Effector CD4-positive, alpha-beta T cell (primary cell): ENCODE data around the gene BCLAF1.
"Not testable (repeated sequence)": the region's sequence is repeated elsewhere in the genome, so short reads cannot be mapped to it uniquely, and the experiment has no call there.

ENCODE experiments used
- DNase-seq: peaks from one replicate; pipeline ENCODE4 v3.0.0-alpha.2; 2020

The BCLAF1 gene

DNA sequence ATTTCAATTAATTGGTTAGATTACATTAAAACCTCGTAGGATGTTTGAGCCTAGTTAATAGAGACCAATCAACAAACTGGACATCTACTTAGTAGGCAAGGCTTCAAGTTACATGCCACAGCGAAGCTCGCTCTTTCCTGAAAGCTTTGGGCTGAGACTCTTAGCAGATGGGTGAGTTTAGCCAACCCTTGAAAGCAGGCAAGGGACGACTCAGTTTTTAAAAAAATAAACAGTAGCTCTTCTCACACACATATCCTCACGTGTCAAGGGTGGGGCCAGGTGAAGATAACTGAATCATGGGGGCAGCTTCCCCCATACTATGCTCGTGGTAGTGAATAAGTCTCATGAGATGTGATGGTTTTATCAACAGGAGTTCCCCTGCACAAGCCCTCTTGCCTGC is 40.3 kb downstream of the BCLAF1 start:
- no peak for DNase-seq

- no peak for DNase-seq
Observed at GRCh38 chr6:136244061-136244616, 45.5 kb downstream of the BCLAF1 start.

DNA sequence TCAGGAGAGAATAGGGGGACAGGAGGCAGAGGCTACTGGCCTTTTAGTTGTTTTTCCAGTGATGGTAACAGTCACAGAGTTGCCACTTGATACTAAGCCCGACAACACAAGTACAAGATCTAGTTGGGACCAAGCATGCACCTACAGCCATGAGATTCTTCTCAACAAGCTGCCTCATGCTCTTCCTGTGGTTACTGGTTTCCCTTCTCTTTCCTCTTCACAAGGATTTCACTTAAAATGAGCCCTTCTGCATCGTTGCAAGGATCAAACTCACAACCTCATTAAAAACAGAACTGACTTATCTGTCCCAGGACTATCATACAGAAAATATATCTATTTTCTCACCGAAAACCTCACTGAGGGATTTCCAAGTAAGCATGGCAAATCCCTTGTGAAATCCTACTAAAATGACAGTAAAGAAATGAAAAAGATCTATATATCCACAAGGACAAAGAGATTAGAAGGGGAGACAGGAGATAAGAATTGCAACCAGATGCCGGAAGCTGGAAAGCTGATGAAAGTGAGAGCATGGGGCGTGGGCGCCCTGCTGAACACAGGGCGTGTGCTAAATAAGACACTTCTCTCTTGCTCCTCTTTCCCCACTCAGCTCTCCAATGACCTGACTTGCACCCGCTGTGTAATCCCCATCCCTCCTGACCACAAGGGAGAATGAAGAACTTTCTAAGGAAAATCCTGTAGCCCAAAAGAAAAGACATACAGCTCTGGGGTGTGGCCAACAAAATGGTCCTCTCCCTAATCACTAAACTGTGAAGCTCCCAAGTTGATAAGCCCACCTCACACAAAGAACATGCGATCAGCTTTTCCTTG is 53.0 kb downstream of the BCLAF1 start:
- no peak for DNase-seq

DNA sequence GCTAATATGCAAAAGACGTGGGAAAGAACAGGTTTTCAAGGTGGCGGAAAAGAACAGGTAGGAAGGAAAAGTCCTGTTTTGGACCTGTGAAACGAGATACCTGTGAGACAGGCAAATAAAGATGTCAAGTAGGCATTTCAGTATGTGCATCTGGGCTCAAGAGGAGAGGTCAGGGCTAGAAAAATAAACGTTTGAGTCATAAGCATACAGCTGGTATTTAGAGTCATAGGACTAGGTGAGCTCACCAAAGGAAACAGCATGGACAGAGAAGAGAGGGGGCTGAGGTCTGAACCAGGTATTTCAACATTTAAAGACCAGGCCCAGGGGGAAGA is 54.4 kb downstream of the BCLAF1 start:
- DNase-seq: no peak

DNA sequence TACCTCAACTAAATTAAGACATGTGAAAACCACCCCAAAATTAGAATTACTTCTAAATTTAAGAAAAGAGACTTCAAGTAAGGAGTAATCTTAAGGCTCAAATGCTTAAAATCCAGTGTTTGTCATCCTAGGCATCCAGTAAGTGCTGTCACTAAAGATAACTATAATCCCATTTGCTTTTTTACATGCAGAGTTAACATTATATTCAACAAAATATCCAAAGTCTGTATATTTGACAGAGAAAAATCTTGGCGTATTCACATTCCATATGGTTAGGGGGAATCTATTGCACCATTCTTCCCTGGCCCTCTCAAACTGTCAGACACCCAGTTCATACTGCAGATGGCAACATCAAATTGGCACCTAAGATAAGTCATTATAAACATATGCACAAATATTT is 56.9 kb downstream of the BCLAF1 start:
- no peak for DNase-seq

DNA sequence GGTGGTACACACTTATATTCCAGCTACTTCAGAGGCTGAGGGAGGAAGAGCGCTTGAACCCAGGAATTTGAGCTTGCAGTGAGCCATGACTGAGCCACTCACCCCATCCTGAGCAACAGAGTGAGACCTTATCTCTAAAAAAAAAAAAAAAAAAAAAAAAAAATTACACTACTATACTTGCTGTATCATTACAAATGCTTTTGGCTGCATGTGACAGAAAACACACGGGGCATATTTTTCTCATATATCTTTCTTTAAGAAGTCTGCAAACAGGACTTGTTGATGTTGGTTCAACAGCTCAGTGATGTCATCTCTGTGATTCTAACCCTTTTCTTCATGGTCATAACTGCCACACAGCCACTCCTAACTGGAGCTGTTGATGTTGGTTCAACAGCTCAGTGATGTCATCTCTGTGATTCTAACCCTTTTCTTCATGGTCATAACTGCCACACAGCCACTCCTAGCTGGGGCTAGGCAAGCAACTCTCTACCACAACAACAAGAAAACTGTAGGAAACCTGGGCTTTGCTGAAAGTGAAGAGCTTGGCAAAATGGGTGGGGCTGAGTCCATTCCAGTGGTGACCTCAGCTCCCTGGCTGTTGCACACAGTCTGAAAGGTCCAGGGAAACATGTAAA is 59.3 kb downstream of the BCLAF1 start:
- no peak for DNase-seq

- DNase-seq: no peak
Observed at GRCh38 chr6:136228814-136229213, 60.8 kb downstream of the BCLAF1 start.

GRCh38 chr6:136226674-136227377 is 62.8 kb downstream of the BCLAF1 start:
- no peak for DNase-seq

GRCh38 chr6:136226027-136226673 is 63.5 kb downstream of the BCLAF1 start:
- peak; percentile 42 for DNase-seq

GRCh38 chr6:136225496-136225895 is 64.2 kb downstream of the BCLAF1 start:
- DNase-seq: no peak

DNA sequence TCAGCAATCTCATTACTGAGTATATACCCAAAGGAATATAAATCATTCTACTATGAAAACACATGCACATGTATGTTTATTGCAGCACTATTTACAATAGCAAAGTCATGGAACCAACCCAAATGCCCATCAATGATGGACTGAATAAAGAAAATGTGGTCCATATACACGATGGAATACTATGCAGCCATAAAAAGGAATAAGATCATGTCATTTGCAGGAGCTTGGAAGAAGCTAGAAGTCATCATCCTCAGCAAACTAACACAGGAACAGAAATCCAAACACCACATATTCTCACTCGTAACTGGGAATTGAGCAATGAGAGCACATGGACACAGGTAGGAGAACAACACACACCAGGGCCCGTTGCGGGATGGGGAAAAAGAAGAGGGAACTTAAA is 64.7 kb downstream of the BCLAF1 start:
- DNase-seq: not testable (repeated sequence)

- no peak for DNase-seq
Observed at GRCh38 chr6:136216503-136217401, 72.9 kb downstream of the BCLAF1 start.

DNA sequence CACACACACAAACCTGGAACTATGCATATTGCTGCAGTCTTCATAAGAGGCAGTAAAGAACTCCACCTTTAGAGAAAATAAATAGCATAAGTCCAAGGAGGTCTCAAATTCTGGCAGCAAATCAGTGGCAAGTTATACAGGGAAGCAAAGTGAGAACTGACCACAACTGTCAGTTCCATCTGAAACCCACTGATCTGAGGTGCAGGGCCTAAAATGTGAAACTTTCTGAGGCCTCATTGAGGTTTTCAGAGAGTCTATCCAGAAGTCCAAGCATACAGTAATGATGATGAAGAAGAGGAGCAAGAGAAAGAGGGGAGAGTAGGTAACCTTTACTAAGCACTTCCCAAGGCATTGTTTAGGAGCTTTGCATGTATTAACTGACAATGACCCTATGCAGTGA is 75.8 kb downstream of the BCLAF1 start:
- DNase-seq: no peak

- DNase-seq: no peak
Observed at GRCh38 chr6:136213012-136213539, 76.6 kb downstream of the BCLAF1 start.

- no peak for DNase-seq
Observed at GRCh38 chr6:136212608-136213007, 77.0 kb downstream of the BCLAF1 start.

DNA sequence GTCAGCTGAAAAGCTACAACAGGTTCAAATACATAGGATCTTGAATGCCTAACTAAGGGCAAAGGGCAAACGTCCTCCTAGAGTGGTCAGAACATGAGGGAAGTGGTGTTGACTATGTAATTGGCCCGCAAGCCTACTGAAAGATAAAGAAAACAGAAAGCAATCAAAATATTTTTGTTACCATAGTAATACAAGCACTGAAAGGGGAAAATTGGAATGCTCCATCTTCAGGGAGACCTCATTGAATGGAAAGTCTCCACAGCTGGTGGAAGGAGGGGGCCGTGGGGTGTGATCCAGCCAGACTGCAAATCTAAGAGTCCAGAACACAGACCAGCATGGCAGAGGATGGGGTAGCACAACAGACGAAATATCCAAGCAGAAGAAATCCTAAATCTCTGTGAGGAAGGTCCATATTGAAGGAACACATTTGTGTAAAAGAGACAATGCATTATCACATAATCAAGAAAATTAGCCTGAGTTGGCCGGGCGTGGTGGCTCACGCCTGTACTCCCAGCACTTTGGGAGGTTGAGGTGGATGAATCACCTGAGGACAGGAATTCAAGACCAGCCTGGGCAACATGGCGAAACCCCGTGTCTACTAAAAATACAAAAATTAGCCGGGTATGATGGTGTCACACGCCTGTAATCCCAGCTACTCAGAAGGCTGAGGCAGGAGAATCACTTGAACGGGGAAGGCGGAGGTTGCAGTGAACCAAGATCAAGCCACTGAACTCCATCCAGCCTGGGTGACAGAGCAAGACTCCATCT is 79.1 kb downstream of the BCLAF1 start:
- DNase-seq: no peak

GRCh38 chr6:136209496-136209895 is 80.2 kb downstream of the BCLAF1 start:
- no peak for DNase-seq

GRCh38 chr6:136208783-136209182 is 80.9 kb downstream of the BCLAF1 start:
- DNase-seq: no peak
